Measurements from ENCODE around the gene CHI3L2. TPM values are rescaled to one million over a fixed set of nuclear protein-coding genes. Genes with fewer than 3 reads are reported as not detected.

CHI3L2 gene
- total and polyA plus RNA-seq, 8 donors: 0.33 to 222 (median 0.56) TPM

DNA sequence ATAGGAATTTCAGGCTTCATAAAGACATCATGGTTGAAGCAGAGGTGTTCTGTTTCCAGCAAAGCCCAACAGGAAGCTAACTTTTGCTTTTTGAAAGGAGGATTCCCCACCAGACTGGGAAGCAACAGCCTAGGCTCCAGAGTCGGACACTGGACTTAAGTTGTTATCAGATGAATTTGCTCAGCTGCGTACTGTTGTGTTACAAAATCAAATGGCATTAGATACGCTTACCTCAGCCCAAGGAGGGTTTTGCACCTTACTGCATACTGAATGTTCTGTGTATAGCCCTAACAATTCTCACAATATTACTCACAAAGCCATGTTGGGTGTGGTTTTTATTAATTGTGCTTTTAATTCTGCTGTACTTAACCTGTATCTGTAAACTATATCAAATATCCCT is 62.6 kb downstream of the CHI3L2 start:
- intact Hi-C loops (cut with DNase I): no loop called here
- ATAC-seq (peak; percentile 52), DNase-seq (no peak)
- TF ChIP-seq, protein P1, sequence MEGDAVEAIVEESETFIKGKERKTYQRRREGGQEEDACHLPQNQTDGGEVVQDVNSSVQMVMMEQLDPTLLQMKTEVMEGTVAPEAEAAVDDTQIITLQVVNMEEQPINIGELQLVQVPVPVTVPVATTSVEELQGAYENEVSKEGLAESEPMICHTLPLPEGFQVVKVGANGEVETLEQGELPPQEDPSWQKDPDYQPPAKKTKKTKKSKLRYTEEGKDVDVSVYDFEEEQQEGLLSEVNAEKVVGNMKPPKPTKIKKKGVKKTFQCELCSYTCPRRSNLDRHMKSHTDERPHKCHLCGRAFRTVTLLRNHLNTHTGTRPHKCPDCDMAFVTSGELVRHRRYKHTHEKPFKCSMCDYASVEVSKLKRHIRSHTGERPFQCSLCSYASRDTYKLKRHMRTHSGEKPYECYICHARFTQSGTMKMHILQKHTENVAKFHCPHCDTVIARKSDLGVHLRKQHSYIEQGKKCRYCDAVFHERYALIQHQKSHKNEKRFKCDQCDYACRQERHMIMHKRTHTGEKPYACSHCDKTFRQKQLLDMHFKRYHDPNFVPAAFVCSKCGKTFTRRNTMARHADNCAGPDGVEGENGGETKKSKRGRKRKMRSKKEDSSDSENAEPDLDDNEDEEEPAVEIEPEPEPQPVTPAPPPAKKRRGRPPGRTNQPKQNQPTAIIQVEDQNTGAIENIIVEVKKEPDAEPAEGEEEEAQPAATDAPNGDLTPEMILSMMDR (IDR thresholded peaks at IDR 0.05): no peak
- no peaks in the 10 kb centered on the region for H3K36me3 ChIP-seq
- H3K4me3 ChIP-seq: no peak overlapping the region
- H3K27me3 ChIP-seq: no peaks in the 10 kb centered on the region
- no peaks in the 10 kb centered on the region for H3K4me1 ChIP-seq
- no peak overlapping the region for H3K27ac ChIP-seq
- H3K9me3 ChIP-seq: no peaks in the 10 kb centered on the region

DNA sequence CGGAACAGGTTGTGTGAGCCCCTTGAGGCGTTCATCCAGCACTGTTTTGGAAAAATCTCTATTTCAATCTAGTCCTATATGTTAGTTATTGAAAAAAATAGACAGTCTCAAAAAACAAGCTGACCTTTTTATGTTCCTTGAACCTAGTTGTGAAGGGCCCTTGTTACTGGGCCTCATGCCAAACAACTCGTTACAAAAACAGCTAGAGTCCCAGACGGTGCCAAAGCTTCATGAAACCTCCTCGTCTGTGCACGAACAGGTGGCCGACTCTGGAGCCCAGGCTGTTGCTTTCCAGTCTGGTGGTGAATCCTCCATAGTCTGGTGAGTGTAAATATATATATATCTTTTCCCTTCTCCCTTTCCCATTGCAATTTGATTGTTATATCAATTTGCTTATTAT is 63.1 kb downstream of the CHI3L2 start, which contains the start of gene CHIA:
TSS of gene CHIA (plus strand) at position 222 of the 400 bp plus-strand sequence. CDS start 19,617 bp downstream, outside the sequence.
- Histone ChIP-seq H3K27ac (no peak within 1 kb of the TSS), H3K36me3 (no peaks in the 10 kb centered on the region), H3K27me3 (no peaks in the 10 kb centered on the region), H3K9me3 (no peaks in the 10 kb centered on the region), H3K4me1 (no peaks in the 10 kb centered on the region), H3K4me3 (no peak within 1 kb of the TSS)
- intact Hi-C loops (cut with DNase I): no loop called here
- DNase-seq: peak; percentile 23 to 79 (median 53)
- ATAC-seq: peak; percentile 78
- TF ChIP-seq, protein P1 (IDR thresholded peaks at IDR 0.05): no peak

Other genes with a start within 250 kb of the CHI3L2 start
- gene DRAM2, start 87.6 kb upstream of the CHI3L2 start, total RNA-seq: 10 to 100 TPM; 41.3 to 57.7 TPM
- 10 to 100 TPM; 61.3 to 84.6 (median 72.8) TPM for gene DRAM2, start 87.6 kb upstream of the CHI3L2 start, polyA plus RNA-seq (ENCODE audit: insufficient read length in 6 of 6)
- gene CEPT1, start 87.5 kb upstream of the CHI3L2 start, total RNA-seq: 10 to 100 TPM; 40.4 to 54.2 TPM
- 10 to 100 TPM; 51.3 to 66.3 (median 57.7) TPM for gene CEPT1, start 87.5 kb upstream of the CHI3L2 start, polyA plus RNA-seq (ENCODE audit: insufficient read length in 6 of 6)
- 10 to 100 TPM; 56.6 to 78.8 TPM for gene DENND2D, start 27.1 kb upstream of the CHI3L2 start, total RNA-seq
- gene DENND2D, start 27.1 kb upstream of the CHI3L2 start, polyA plus RNA-seq (ENCODE audit: insufficient read length in 6 of 6): 10 to 100 TPM; 19.5 to 28.6 (median 22.5) TPM
- 1 to 10 TPM; 1.5 to 2.6 TPM for gene CHIA, start 63.1 kb downstream of the CHI3L2 start, total RNA-seq
- gene CHIA, start 63.1 kb downstream of the CHI3L2 start, polyA plus RNA-seq (ENCODE audit: insufficient read length in 6 of 6): 10 to 100 TPM in 1 of 6 donors, 1 to 10 TPM in 4, not detected in 1; 1.1 to 10.2 (median 4.3) TPM
- gene OVGP1, start 200.0 kb downstream of the CHI3L2 start, total RNA-seq: 1 to 10 TPM; 1.0 to 1.2 TPM
- 1 to 10 TPM; 3.8 to 8.8 (median 7.9) TPM for gene OVGP1, start 200.0 kb downstream of the CHI3L2 start, polyA plus RNA-seq (ENCODE audit: insufficient read length in 6 of 6)
- gene WDR77, start 221.5 kb downstream of the CHI3L2 start, total RNA-seq: 10 to 100 TPM; 18.9 to 35.2 TPM
- 10 to 100 TPM; 46.4 to 58.4 (median 50.4) TPM for gene WDR77, start 221.5 kb downstream of the CHI3L2 start, polyA plus RNA-seq (ENCODE audit: insufficient read length in 6 of 6)
- gene ATP5PB, start 221.8 kb downstream of the CHI3L2 start, total RNA-seq: 100 to 1,000 TPM; 180 to 206 TPM
- gene ATP5PB, start 221.8 kb downstream of the CHI3L2 start, polyA plus RNA-seq (ENCODE audit: insufficient read length in 6 of 6): 100 to 1,000 TPM; 263 to 319 (median 289) TPM
- gene C1orf162, start 246.3 kb downstream of the CHI3L2 start, total RNA-seq: 10 to 100 TPM; 29.7 to 94.0 TPM
- 1 to 10 TPM; 5.1 to 8.2 (median 7.2) TPM for gene C1orf162, start 246.3 kb downstream of the CHI3L2 start, polyA plus RNA-seq (ENCODE audit: insufficient read length in 6 of 6)